Esophagus squamous epithelium (tissue), 5 donors: ENCODE results near the gene TSEN54. TPM values are rescaled to one million over a fixed set of nuclear protein-coding genes. Genes with fewer than 3 reads are reported as not detected.

Experiments used
- DNase-seq: peaks from one replicate; lab custom pipeline; 2025; lab: John Stamatoyannopoulos, UW
- H3K27ac ChIP-seq, 4 donors: fragments of 200-600 bp; sonication (generic); one replicate each; pipeline ENCODE4 v1.5.1; 2016 to 2019; ENCODE audit warnings: mild to moderate bottlenecking in 1 of 4
- H3K27me3 ChIP-seq, 4 donors: fragments of 200-600 bp; sonication (generic); 1 replicate in 3 of 4; 2 replicates in 1 of 4; pipeline versions ENCODE4 v1.5.1 to v1.6.0; 2017 to 2021; ENCODE audit warnings: antibody characterized with exemption in 1 of 4
- H3K36me3 ChIP-seq, 3 donors: fragments of 200-600 bp; sonication (generic); one replicate each; pipeline ENCODE4 v1.5.1; 2016 to 2019
- H3K4me1 ChIP-seq, 3 donors: fragments of 200-600 bp; sonication (generic); one replicate each; pipeline ENCODE4 v1.5.1; 2017 to 2019
- H3K4me3 ChIP-seq, 4 donors: fragments of 200-600 bp; sonication (generic); 1 replicate in 3 of 4; 2 replicates in 1 of 4; pipeline ENCODE4 v1.5.1; 2016 to 2019; ENCODE audit warnings: mild to moderate bottlenecking in 2 of 4, moderate library complexity in 1 of 4
- H3K9me3 ChIP-seq, 3 donors: fragments of 200-600 bp; sonication (generic); one replicate each; pipeline ENCODE4 v1.5.1; 2016 to 2019
- CTCF ChIP-seq, 6 experiments: fragments of 450-650 bp in 4 of 6; fragments of 200-600 bp in 2 of 6; sonication (generic) in 2 of 6; IDR thresholded peaks; one replicate each; pipeline ENCODE4 v1.5.1; 2016 to 2019; ENCODE audit warnings: antibody characterized with exemption in 6 of 6, mild to moderate bottlenecking in 4 of 6, moderate library complexity in 4 of 6
- POLR2A ChIP-seq, 4 donors: fragments of 450-650 bp; IDR thresholded peaks; one replicate each; pipeline ENCODE4 v1.6.1; 2017; ENCODE audit warnings: antibody characterized with exemption in 4 of 4, mild to moderate bottlenecking in 4 of 4, moderate library complexity in 3 of 4
- WGBS, 2 donors: methylation state at CpG; one replicate each; pipeline ENCODE4 v1.1.5; 2018; 5-methylcytosine and 5-hydroxymethylcytosine counted together
- intact Hi-C: fragments of 100-400 bp; cut with DNase I; formaldehyde crosslinking; loops from one replicate; pipeline ENCODE4 v1.15.0; 2022
- total RNA-seq, 4 donors: library from RNA; depleted of rRNA; stranded (reverse); fragments of >200 nt; gene quantifications; one replicate each; pipeline ENCODE4 v1.1.0, GENCODE V29; 2016
- donor health status: DM: yes; HTN: yes; CAD: no.

The TSEN54 gene
- total RNA-seq, 4 donors from 2014 or later, result 18.3 to 33.2 (median 23.1) TPM

GRCh38 chr17:75512926-75513640 lies 3.2 kb upstream of the TSEN54 start:
- peaks cover 39 to 96% (median 62%) of the 10 kb centered on the region in 3 donors for H3K4me1 ChIP-seq
- no peaks in the 10 kb centered on the region for H3K9me3 ChIP-seq
- H3K27me3 ChIP-seq, result no peaks in the 10 kb centered on the region
- DNase-seq, result no peak
- WGBS, 2 donors, result 58 to 63% methylated on average over 7 to 9 of the region's 10 CpGs
- TF ChIP-seq CTCF (IDR thresholded peaks at IDR 0.05) (no peak), POLR2A (IDR thresholded peaks at IDR 0.05) (no peak)
- H3K4me3 ChIP-seq, result peak overlapping the region in 3 of 4 donors; percentile 73 to 98 (median 94)
- intact Hi-C loops, result no loop called here
- peak overlapping the region in 3 of 4 donors; percentile 90 to 95 (median 93) for H3K27ac ChIP-seq
- peaks cover 0 to 12% (median 0%) of the 10 kb centered on the region in 3 donors for H3K36me3 ChIP-seq

DNA sequence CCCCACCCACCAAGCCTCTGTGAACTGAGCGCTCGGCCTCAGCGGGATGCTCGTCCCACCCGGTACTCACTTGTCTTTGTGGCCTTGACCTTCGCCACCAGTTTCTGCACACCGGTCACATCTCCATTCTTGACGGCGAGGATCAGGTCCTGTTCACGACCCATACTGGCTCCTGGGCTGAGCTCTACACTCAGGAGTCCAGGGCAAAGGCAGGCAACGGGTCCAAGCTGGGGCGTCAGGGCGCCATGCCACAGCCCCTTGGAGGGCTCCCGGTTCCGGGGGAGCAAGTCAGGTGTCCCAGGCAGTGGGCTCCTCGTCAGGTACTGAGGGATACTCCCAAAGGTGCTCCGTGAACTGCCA lies 2.7 kb upstream of the TSEN54 start:
- peaks cover 0 to 9% (median 0%) of the 10 kb centered on the region in 3 donors for H3K36me3 ChIP-seq
- DNase-seq, result no peak
- no peaks in the 10 kb centered on the region for H3K27me3 ChIP-seq
- H3K27ac ChIP-seq, result peak overlapping the region; percentile 90 to 95 (median 92)
- H3K4me1 ChIP-seq, result peaks cover 39 to 96% (median 62%) of the 10 kb centered on the region in 3 donors
- 85% methylated on average over 9 of the region's 17 CpGs; no CpG with 5 or more reads in 1 of the 2 donors for WGBS, 2 donors
- H3K9me3 ChIP-seq, result no peaks in the 10 kb centered on the region
- TF ChIP-seq CTCF (IDR thresholded peaks at IDR 0.05), result no peak
- TF ChIP-seq POLR2A (IDR thresholded peaks at IDR 0.05), result no peak
- peak overlapping the region; percentile 73 to 98 (median 92) for H3K4me3 ChIP-seq
- intact Hi-C loops, result no loop called here

DNA sequence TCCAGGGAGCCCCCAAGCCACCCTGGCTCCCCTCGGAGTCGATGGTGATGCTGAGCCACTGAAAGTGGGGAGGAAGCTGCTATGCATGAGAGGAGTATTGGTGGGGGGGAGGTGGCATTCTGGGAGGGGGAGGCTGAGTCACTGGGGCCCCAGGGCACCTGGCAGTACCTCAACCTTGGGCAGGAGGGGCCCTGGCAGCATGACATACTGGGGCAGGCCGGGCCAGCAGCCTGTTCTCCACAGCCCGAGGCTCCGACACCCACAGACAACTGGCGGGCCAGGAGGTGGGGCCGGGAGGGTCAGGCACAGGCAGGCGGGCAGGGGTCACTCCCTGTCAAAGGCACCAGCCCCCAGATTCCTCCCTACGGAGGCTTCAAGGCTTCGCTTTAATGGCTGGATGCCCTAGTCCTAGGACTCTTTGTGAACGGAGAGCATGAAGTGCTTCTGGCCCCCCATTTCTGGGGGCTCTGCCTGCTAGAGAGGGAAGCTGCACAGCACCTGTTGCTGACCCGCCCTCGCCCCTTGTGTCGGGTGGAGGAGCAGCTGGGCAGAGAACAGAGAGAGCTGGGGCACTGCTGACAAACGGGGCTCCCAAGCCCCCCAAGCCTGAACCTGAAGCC lies 1.9 kb upstream of the TSEN54 start:
- intact Hi-C loops, result no loop called here
- no peak for DNase-seq
- Histone ChIP-seq H3K36me3 (peaks cover 0 to 10% (median 0%) of the 10 kb centered on the region in 3 donors), H3K4me1 (peaks cover 39 to 93% (median 56%) of the 10 kb centered on the region in 3 donors), H3K27ac (peak overlapping the region; percentile 90 to 95 (median 92)), H3K27me3 (no peaks in the 10 kb centered on the region), H3K9me3 (no peaks in the 10 kb centered on the region), H3K4me3 (peak overlapping the region; percentile 73 to 98 (median 92))
- TF ChIP-seq CTCF (IDR thresholded peaks at IDR 0.05) (no peak), POLR2A (IDR thresholded peaks at IDR 0.05) (peak in 1 of 4 donors; percentile 17)
- WGBS, 2 donors, result 20 to 40% methylated on average over 1 to 2 of the region's 15 CpGs

- H3K9me3 ChIP-seq, result no peaks in the 10 kb centered on the region
- peaks cover 0 to 16% (median 0%) of the 10 kb centered on the region in 3 donors for H3K36me3 ChIP-seq
- H3K4me1 ChIP-seq, result peaks cover 39 to 87% (median 51%) of the 10 kb centered on the region in 3 donors
- H3K4me3 ChIP-seq, result peak overlapping the region; percentile 73 to 98 (median 92)
- TF ChIP-seq CTCF (IDR thresholded peaks at IDR 0.05) (no peak), POLR2A (IDR thresholded peaks at IDR 0.05) (peak in 2 of 4 donors; percentile 28 to 50)
- no CpG with 5 or more reads among the region's 50 CpGs for WGBS, 2 donors
- H3K27me3 ChIP-seq, result no peaks in the 10 kb centered on the region
- H3K27ac ChIP-seq, result peak overlapping the region; percentile 90 to 95 (median 92)
- DNase-seq, result no peak
- intact Hi-C loops, result loop anchor here (5.0 kb wide), 2 partner anchors 72 to 88 kb away; partner anchors contain the start of gene MYO15B
These were observed 1.3 kb upstream of the TSEN54 start for GRCh38 chr17:75514919-75515495.
